SU-DHL-6 (cell line): ENCODE results near the gene DOCK11.

Experiments
- H2AFZ ChIP-seq: fragments of 200-600 bp; sonication (generic); 2 replicates; pipeline ENCODE4 v1.6.1; 2014; ENCODE audit warnings: low read depth, mild to moderate bottlenecking, moderate library complexity, mixed read lengths, antibody characterized with exemption, low read length; ENCODE audit not compliant: severe bottlenecking
- H3F3A ChIP-seq: fragments of 200-600 bp; shearing (Covaris generic); 2 replicates; pipeline ENCODE4 v1.6.0; 2016; ENCODE audit warnings: antibody characterized with exemption, mild to moderate bottlenecking; ENCODE audit not compliant: insufficient read depth
- H3K27ac ChIP-seq: fragments of 200-600 bp; sonication (generic); 2 replicates; pipeline ENCODE4 v1.5.1; 2016; ENCODE audit warnings: low read depth, mild to moderate bottlenecking, low read length, moderate library complexity, mixed read lengths
- H3K27me3 ChIP-seq: fragments of 200-600 bp; sonication (generic), shearing (Covaris generic); 2 replicates; pipeline ENCODE4 v1.6.0; 2014; ENCODE audit warnings: mild to moderate bottlenecking, low read length
- H3K36me3 ChIP-seq: fragments of 200-600 bp; sonication (generic); 2 replicates; pipeline ENCODE4 v1.6.1; 2014; ENCODE audit warnings: mild to moderate bottlenecking, low read length, mixed read lengths
- H3K4me2 ChIP-seq: fragments of 300-600, 200-600 bp; shearing (Covaris generic), sonication (generic); 2 replicates; pipeline ENCODE4 v1.6.0; 2014; ENCODE audit warnings: low read length, low read depth, mild to moderate bottlenecking; ENCODE audit not compliant: poor library complexity, severe bottlenecking
- H3K4me3 ChIP-seq: fragments of 200-600 bp; sonication (generic); 2 replicates; pipeline ENCODE4 v1.5.1; 2014; ENCODE audit warnings: antibody characterized with exemption, low read length, mild to moderate bottlenecking, mixed read lengths; ENCODE audit not compliant: insufficient read depth, poor library complexity, severe bottlenecking
- H3K79me2 ChIP-seq: fragments of 200-600 bp; sonication (generic); 2 replicates; pipeline ENCODE4 v1.6.1; 2014; ENCODE audit warnings: mild to moderate bottlenecking, low read length, moderate library complexity; ENCODE audit not compliant: insufficient read depth
- H3K9ac ChIP-seq: fragments of 200-600 bp; sonication (generic); 2 replicates; pipeline ENCODE4 v1.7.0; 2014; ENCODE audit warnings: mild to moderate bottlenecking, low read length
- H3K9me2 ChIP-seq: fragments of 200-600 bp; sonication (generic); replicated peaks from 2 replicates; pipeline ENCODE4 v1.6.1; 2014; ENCODE audit warnings: low read length; ENCODE audit not compliant: insufficient read depth
- H3K9me3 ChIP-seq: fragments of 200-600 bp; sonication (generic); 2 replicates; pipeline ENCODE4 v1.6.1; 2014; ENCODE audit warnings: low read length, mixed read lengths; ENCODE audit not compliant: insufficient read depth
- H4K20me1 ChIP-seq: fragments of 200-600 bp; sonication (generic); 2 replicates; pipeline ENCODE4 v1.6.1; 2014; ENCODE audit warnings: low read depth, mild to moderate bottlenecking, antibody characterized with exemption, low read length, moderate library complexity, mixed read lengths
- EZH2phosphoT487 ChIP-seq: fragments of 200-600 bp; sonication (generic), shearing (Covaris generic); conservative IDR thresholded peaks from 2 replicates; pipeline ENCODE4 v1.6.1; 2018; ENCODE audit warnings: mild to moderate bottlenecking, antibody characterized with exemption, low read length, moderate library complexity, mixed read lengths
- TF ChIP-seq, protein P1 (sequence below): fragments of 200-600 bp; sonication (generic); IDR thresholded peaks from one replicate; pipeline ENCODE4 v1.5.1; 2017; ENCODE audit warnings: antibody characterized with exemption, mild to moderate bottlenecking, low read length, moderate library complexity; ENCODE audit not compliant: insufficient read depth, poor library complexity, severe bottlenecking

DOCK11 gene

DNA sequence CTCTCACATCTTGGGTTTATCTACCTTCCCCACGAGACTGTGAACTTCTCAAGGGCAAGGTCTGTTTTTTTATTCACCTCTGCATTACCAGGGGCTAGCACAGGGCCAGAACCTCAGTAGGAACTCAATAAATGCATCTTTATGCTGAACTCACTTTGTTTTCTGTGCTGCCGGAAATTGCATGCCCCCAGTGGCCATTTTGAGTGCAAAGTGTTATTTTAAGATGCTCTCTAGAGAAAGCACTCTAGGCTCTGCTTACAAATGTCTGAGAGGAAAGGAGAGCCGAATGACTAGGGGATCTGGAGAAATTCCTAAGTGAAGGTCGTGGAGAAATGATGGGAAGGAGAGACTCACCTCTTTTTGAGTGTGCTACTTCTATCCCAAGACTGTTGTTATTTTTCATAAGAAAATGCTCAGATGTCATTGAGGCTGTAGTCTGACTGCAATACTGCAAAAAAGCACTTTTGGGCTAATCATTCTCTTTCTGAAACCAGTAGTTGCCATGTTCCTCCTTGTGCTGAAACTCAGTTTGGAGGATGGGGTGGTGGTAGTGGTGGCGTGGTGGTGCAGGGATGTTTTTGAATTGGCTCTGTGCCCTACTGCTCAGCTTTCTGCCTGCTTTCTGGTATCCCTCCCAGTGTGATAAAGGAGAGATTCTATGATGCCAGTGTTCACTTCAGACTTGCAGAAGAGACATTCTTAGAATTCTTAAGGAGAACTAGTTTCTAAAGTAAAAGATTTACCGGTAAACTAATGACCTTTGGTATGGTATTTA lies 41.3 kb downstream of the DOCK11 start:
- H3K36me3 ChIP-seq = no peaks in the 10 kb centered on the region
- H3K27ac ChIP-seq = no peak overlapping the region
- H3K9me2 ChIP-seq = no peaks in the 10 kb centered on the region
- peak overlapping the region; percentile 32 for H3K4me2 ChIP-seq
- no peaks in the 10 kb centered on the region for H3K9me3 ChIP-seq
- H3K79me2 ChIP-seq = no peaks in the 10 kb centered on the region
- no peaks in the 10 kb centered on the region for H3F3A ChIP-seq
- no peaks in the 10 kb centered on the region for H3K27me3 ChIP-seq
- no peak for TF ChIP-seq EZH2phosphoT487
- TF ChIP-seq, protein P1, sequence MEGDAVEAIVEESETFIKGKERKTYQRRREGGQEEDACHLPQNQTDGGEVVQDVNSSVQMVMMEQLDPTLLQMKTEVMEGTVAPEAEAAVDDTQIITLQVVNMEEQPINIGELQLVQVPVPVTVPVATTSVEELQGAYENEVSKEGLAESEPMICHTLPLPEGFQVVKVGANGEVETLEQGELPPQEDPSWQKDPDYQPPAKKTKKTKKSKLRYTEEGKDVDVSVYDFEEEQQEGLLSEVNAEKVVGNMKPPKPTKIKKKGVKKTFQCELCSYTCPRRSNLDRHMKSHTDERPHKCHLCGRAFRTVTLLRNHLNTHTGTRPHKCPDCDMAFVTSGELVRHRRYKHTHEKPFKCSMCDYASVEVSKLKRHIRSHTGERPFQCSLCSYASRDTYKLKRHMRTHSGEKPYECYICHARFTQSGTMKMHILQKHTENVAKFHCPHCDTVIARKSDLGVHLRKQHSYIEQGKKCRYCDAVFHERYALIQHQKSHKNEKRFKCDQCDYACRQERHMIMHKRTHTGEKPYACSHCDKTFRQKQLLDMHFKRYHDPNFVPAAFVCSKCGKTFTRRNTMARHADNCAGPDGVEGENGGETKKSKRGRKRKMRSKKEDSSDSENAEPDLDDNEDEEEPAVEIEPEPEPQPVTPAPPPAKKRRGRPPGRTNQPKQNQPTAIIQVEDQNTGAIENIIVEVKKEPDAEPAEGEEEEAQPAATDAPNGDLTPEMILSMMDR = peak; percentile 30
- H3K4me3 ChIP-seq = no peak overlapping the region
- no peak overlapping the region for H3K9ac ChIP-seq
- no peak overlapping the region for H2AFZ ChIP-seq
- no peaks in the 10 kb centered on the region for H4K20me1 ChIP-seq

DNA sequence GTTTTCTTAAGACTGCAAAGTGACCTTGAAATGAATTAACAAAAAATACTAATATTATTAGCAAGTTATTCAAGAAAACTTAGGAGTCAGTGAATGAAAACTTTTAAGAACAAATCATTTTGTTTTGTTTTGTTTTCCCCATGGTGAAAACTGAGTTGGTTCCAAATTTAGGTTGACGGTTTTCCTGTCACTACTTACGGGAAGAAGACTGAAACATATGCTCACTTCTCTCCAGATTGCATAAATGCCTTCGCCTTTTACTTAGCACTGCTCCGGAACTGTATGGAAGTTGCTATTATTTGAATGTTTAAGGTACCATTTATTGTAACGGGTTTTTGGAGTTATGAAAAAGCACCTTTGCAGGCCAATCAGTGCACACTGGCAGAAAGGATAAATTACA lies 42.8 kb downstream of the DOCK11 start:
- Histone ChIP-seq H3K27me3 (no peaks in the 10 kb centered on the region), H3K4me2 (no peak overlapping the region), H3K9ac (no peak overlapping the region), H3K9me3 (no peaks in the 10 kb centered on the region), H3F3A (no peaks in the 10 kb centered on the region), H3K79me2 (no peaks in the 10 kb centered on the region), H3K36me3 (no peaks in the 10 kb centered on the region), H3K27ac (no peak overlapping the region), H3K4me3 (no peak overlapping the region), H2AFZ (no peak overlapping the region), H3K9me2 (no peaks in the 10 kb centered on the region), H4K20me1 (no peaks in the 10 kb centered on the region)
- TF ChIP-seq, protein P1 = no peak
- no peak for TF ChIP-seq EZH2phosphoT487

DNA sequence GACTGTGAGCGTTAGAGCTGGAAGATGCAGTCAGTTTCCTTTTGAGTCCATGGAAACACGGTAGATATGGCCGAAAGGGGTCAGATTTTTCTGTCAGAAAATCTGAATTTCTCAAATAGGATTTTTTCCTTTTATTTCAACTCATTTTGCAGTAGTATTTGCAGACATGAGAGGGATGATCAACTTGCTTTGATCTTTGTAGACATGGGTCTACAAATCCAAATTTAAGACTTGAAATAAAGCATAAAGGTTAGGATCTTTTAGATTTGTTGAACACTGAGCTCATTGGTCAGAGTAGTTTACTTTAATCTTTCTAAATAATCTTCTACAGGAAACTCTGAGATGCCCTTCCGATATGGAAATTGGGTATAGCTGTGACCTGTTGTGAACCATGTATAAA lies 44.7 kb downstream of the DOCK11 start:
- Histone ChIP-seq H3K27ac (no peak overlapping the region), H3F3A (no peaks in the 10 kb centered on the region), H3K9ac (no peak overlapping the region), H3K79me2 (no peaks in the 10 kb centered on the region), H2AFZ (no peak overlapping the region), H3K36me3 (no peaks in the 10 kb centered on the region), H3K9me3 (no peaks in the 10 kb centered on the region), H3K9me2 (no peaks in the 10 kb centered on the region), H3K27me3 (no peaks in the 10 kb centered on the region), H4K20me1 (no peaks in the 10 kb centered on the region), H3K4me2 (no peak overlapping the region), H3K4me3 (no peak overlapping the region)
- TF ChIP-seq, protein P1 = no peak
- no peak for TF ChIP-seq EZH2phosphoT487
